SK-N-SH (cell line): ENCODE results near the gene ATP6V0C. TPM values are rescaled to one million over a fixed set of nuclear protein-coding genes. Genes with fewer than 3 reads are reported as not detected.
"Not testable (repeated sequence)": the region's sequence is repeated elsewhere in the genome, so short reads cannot be mapped to it uniquely, and the experiment has no call there.

Source experiments
- CTCF ChIA-PET: fragments of 300-600, 350-600 bp; formaldehyde crosslinking; extraction: SDS; loops from one replicate; lab custom pipeline; 2021; lab: Yijun Ruan, JAX
- POLR2A ChIA-PET: fragments of 350-600 bp; sonication (Branson Sonifier 250); formaldehyde crosslinking; extraction: SDS; loops from one replicate; lab custom pipeline; 2020; ENCODE audit warnings: antibody characterized with exemption, inconsistent platforms; lab: Yijun Ruan, JAX
- DNase-seq: peaks from one replicate; pipeline ENCODE4 v3.0.0; 2012
- H2AFZ ChIP-seq: fragments of 200-600 bp; sonication (generic); 2 replicates; pipeline ENCODE4 v1.8.1; 2016; ENCODE audit warnings: antibody characterized with exemption, mild to moderate bottlenecking, low read depth
- H3F3A ChIP-seq: fragments of 200-600 bp; sonication (generic); replicated peaks from 2 replicates; pipeline ENCODE3; 2016; ENCODE audit warnings: antibody characterized with exemption, mild to moderate bottlenecking; ENCODE audit not compliant: insufficient read depth
- H3K27ac ChIP-seq, 2 experiments: fragments of 200-500 bp in 1 of 2; fragments of 200-600 bp in 1 of 2; sonication (Bioruptor generic) in 1 of 2; sonication (generic), shearing (Covaris generic) in 1 of 2; 2 replicates each; pipeline versions ENCODE4 v1.5.1 to v1.6.1; 2014 to 2016; ENCODE audit warnings: low read depth in 2 of 2, inconsistent platforms in 1 of 2, low read length in 1 of 2, mild to moderate bottlenecking in 1 of 2, mixed read lengths in 1 of 2
- H3K27me3 ChIP-seq: fragments of 200-600 bp; sonication (generic), shearing (Covaris generic); 2 replicates; pipeline ENCODE4 v1.6.1; 2016; ENCODE audit warnings: mixed run types; ENCODE audit not compliant: insufficient read depth
- H3K36me3 ChIP-seq, 2 experiments: fragments of 200-500 bp in 1 of 2; fragments of 200-600 bp in 1 of 2; sonication (Bioruptor generic) in 1 of 2; sonication (generic) in 1 of 2; replicated peaks in 1 of 2; 2 replicates each; pipeline versions ENCODE3 to v1.5.1; 2014 to 2016; ENCODE audit warnings: low read length in 1 of 2, mild to moderate bottlenecking in 1 of 2; ENCODE audit not compliant: insufficient read depth in 2 of 2, control insufficient read depth in 1 of 2
- H3K4me1 ChIP-seq, 2 experiments: fragments of 200-500 bp in 1 of 2; fragments of 200-600 bp in 1 of 2; sonication (Bioruptor generic) in 1 of 2; sonication (generic), shearing (Covaris generic) in 1 of 2; 2 replicates each; pipeline versions ENCODE4 v1.5.1 to v1.6.1; 2014 to 2016; ENCODE audit warnings: low read depth in 1 of 2, low read length in 1 of 2, mixed run types in 1 of 2; ENCODE audit not compliant: insufficient read depth in 2 of 2, control insufficient read depth in 1 of 2
- H3K4me2 ChIP-seq: fragments of 200-600 bp; sonication (generic), shearing (Covaris generic); 2 replicates; pipeline ENCODE4 v1.6.1; 2017; ENCODE audit warnings: mixed run types
- H3K4me3 ChIP-seq, 2 experiments: fragments of 200-500 bp in 1 of 2; fragments of 200-600 bp in 1 of 2; sonication (Bioruptor generic) in 1 of 2; sonication (generic), shearing (Covaris generic) in 1 of 2; 2 replicates each; pipeline versions ENCODE4 v1.5.1 to v1.8.1; 2014 to 2016; ENCODE audit warnings: low read depth in 2 of 2, inconsistent platforms in 1 of 2, low read length in 1 of 2, mild to moderate bottlenecking in 1 of 2, mixed read lengths in 1 of 2, moderate library complexity in 1 of 2
- H3K79me2 ChIP-seq: fragments of 200-600 bp; sonication (generic); 2 replicates; pipeline ENCODE4 v1.8.1; 2017; ENCODE audit warnings: mild to moderate bottlenecking; ENCODE audit not compliant: insufficient read depth
- H3K9ac ChIP-seq: fragments of 200-600 bp; sonication (generic); 2 replicates; pipeline ENCODE4 v1.6.1; 2017; ENCODE audit warnings: mixed run types
- H3K9me2 ChIP-seq: fragments of 200-600 bp; sonication (generic); 2 replicates; pipeline ENCODE4 v1.6.1; 2017; ENCODE audit warnings: mixed run types
- H3K9me3 ChIP-seq: fragments of 200-600 bp; sonication (generic); 2 replicates; pipeline ENCODE4 v1.6.1; 2017; ENCODE audit warnings: mixed run types, mild to moderate bottlenecking, moderate library complexity
- H4K20me1 ChIP-seq: fragments of 200-600 bp; sonication (generic); 2 replicates; pipeline ENCODE4 v1.6.1; 2017; ENCODE audit warnings: mild to moderate bottlenecking, mixed run types; ENCODE audit not compliant: insufficient read depth
- RAD21 ChIP-seq: IDR thresholded peaks from 2 replicates; pipeline ENCODE4 v1.6.1; 2012; ENCODE audit warnings: mild to moderate bottlenecking, low read length
- WGBS: methylation state at CpG from one replicate; pipeline ENCODE4 v1.1.6; 2017; ENCODE audit warnings: low lambda C conversion rate; 5-methylcytosine and 5-hydroxymethylcytosine counted together
- polyA plus RNA-seq, 3 experiments: library from polyadenylated mRNA; depleted of rRNA; stranded (reverse); fragments of >200 nt; gene quantifications; 2 replicates each; pipeline ENCODE4 v1.2.3, GENCODE V29; 2012
- small RNA-seq, 7 experiments: library from RNA; depleted of rRNA; stranded (forward); fragments of <200 nt; gene quantifications; one replicate each; pipeline ENCODE3, GENCODE V24; 2012

Gene ATP6V0C
- polyA plus RNA-seq, 1 of the 3 experiments (the other 2 are of a cell fraction): 80.1 TPM

DNA sequence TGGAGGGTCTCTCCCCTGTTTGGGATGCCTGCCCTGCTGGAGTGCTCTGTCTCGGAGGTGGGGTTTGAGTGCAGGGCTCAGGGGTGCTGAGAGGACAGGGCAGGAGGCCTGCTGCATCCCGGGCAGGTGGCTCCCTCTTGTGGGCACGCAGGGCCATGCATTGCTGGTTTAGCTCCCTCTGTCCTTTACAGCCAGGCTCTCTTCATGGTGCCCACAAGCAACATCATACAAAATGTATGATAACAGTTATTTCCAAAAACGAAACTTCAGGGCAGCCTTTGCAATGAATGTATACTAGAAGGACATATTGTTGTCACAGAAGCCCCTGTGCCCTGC, 47.0 kb downstream of the ATP6V0C start:
- H3K9me2 ChIP-seq, H3K79me2 ChIP-seq, H3K4me2 ChIP-seq, H2AFZ ChIP-seq, H3K9ac ChIP-seq, H3K27ac ChIP-seq, CTCF ChIA-PET: not testable (repeated sequence)
- 0% methylated on average over 2 of the region's 4 CpGs for WGBS
- peak; percentile 14; the same call in 1 of the 2 replicates for TF ChIP-seq RAD21
- TF ChIP-seq, all 33 proteins: peak for 1; not testable (repeated sequence) for 32
- POLR2A ChIA-PET, DNase-seq, H4K20me1 ChIP-seq, H3K27me3 ChIP-seq, H3K36me3 ChIP-seq, H3K9me3 ChIP-seq, H3F3A ChIP-seq, H3K4me1 ChIP-seq, H3K4me3 ChIP-seq: not testable (repeated sequence)

DNA sequence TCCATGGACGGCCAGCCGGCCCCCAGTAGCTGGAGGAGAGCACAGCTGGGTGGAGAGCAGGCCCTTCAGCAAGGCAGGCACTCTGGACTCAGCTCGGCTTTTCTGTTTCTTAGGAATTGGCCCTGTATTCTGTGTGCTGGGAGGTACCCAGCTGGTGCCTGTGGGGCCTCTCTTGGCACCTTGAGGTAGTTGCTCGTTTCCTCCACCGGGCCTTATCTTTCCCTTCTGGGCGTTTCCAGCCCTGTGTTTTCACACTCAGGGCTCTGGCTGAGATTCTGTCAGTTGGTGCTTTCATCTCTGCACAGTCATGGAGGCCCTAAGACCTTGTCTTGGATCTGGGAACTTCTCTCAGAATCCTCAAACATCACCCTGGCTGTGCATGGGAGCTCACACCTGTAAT, 53.8 kb downstream of the ATP6V0C start:
- H3K4me3 ChIP-seq, H3F3A ChIP-seq, H3K9me3 ChIP-seq, H3K9me2 ChIP-seq, H3K9ac ChIP-seq, DNase-seq, H3K27ac ChIP-seq, H4K20me1 ChIP-seq, H3K36me3 ChIP-seq, CTCF ChIA-PET, H3K79me2 ChIP-seq, H3K4me2 ChIP-seq, H3K4me1 ChIP-seq, POLR2A ChIA-PET, H3K27me3 ChIP-seq, H2AFZ ChIP-seq: not testable (repeated sequence)
- WGBS: no CpG with 5 or more reads among the region's 6 CpGs

DNA sequence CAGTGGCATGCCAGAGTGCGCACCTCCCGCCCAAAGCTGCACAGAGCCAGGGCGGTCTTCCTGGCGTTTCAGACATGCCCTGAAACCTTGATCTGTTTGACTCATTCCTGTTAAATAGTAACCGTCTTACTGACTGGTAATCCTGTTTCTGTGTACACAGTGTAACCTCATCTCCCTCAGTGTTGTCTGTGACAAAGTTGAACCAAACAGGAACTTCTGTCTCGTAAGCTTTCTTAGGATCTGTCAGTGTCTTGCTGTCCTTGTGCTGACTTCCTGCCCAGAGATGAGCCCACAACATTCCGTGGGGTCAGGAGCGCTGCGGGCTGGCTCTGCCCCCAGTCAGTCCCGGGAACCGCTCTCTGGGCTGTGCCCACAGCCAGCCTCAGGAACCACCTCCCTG, 54.8 kb downstream of the ATP6V0C start:
- POLR2A ChIA-PET, H3K27ac ChIP-seq, H3K4me2 ChIP-seq, H3K9ac ChIP-seq, H3K27me3 ChIP-seq, H4K20me1 ChIP-seq, H3K9me2 ChIP-seq, H3K79me2 ChIP-seq, H2AFZ ChIP-seq, H3K4me1 ChIP-seq, H3F3A ChIP-seq, H3K9me3 ChIP-seq, H3K36me3 ChIP-seq, DNase-seq, CTCF ChIA-PET, H3K4me3 ChIP-seq: not testable (repeated sequence)
- no CpG with 5 or more reads among the region's 11 CpGs for whole genome bisulfite sequencing

Small RNA genes lying within 50 kb of the gene (small RNA-seq; reads per million reads assigned to genes)
- gene AC093525.1: 0 reads per million in 7 experiments
- 0 reads per million in 7 experiments for gene MIR3178
- gene MIR6768: 0 to 2.1 (median 0.11) reads per million in 7 experiments

Other genes with a start within 250 kb of the ATP6V0C start
- 227 and 277 TPM in 2 replicates for gene RNPS1, start 245.8 kb upstream of the ATP6V0C start, polyA plus RNA-seq (2012; rRNA removed)
- 6.9 and 9.9 TPM in 2 replicates for gene ABCA3, start 173.2 kb upstream of the ATP6V0C start, polyA plus RNA-seq (2012; rRNA removed)
- gene CCNF, start 84.5 kb upstream of the ATP6V0C start, polyA plus RNA-seq (2012; rRNA removed): 3.8 and 4.6 TPM in 2 replicates
- 15.6 and 16.5 TPM in 2 replicates for gene TEDC2, start 53.8 kb upstream of the ATP6V0C start, polyA plus RNA-seq (2012; rRNA removed)
- 0.26 and 0.28 TPM in 2 replicates for gene NTN3, start 42.7 kb upstream of the ATP6V0C start, polyA plus RNA-seq (2012; rRNA removed)
- 5.6 and 6.7 TPM in 2 replicates for gene TBC1D24, start 38.8 kb upstream of the ATP6V0C start, polyA plus RNA-seq (2012; rRNA removed)
- 38.1 and 50.7 TPM in 2 replicates for gene AMDHD2, start 6.4 kb downstream of the ATP6V0C start, polyA plus RNA-seq (2012; rRNA removed)
- not detected in 2 replicates for gene CEMP1, start 17.5 kb downstream of the ATP6V0C start, polyA plus RNA-seq (2012; rRNA removed)
- 22.0 and 33.4 TPM in 2 replicates for gene PDPK1, start 24.1 kb downstream of the ATP6V0C start, polyA plus RNA-seq (2012; rRNA removed)
- 53.4 and 57.1 TPM in 2 replicates for gene KCTD5, start 168.6 kb downstream of the ATP6V0C start, polyA plus RNA-seq (2012; rRNA removed)
- 7.6 and 7.7 TPM in 2 replicates for gene PRSS27, start 206.3 kb downstream of the ATP6V0C start, polyA plus RNA-seq (2012; rRNA removed)
- 100 and 143 TPM in 2 replicates for gene SRRM2, start 238.7 kb downstream of the ATP6V0C start, polyA plus RNA-seq (2012; rRNA removed)